Lower lobe of right lung (tissue), 2 donors: ENCODE results near the gene PLD6. TPM values are rescaled to one million over a fixed set of nuclear protein-coding genes. Genes with fewer than 3 reads are reported as not detected.
"Not testable (repeated sequence)": the region's sequence is repeated elsewhere in the genome, so short reads cannot be mapped to it uniquely, and the experiment has no call there.

Experiments
- ATAC-seq, 2 donors: fragments of 200-7000 bp; cut with Tn5 transposase; one replicate each; pipeline ENCODE4 v1.9.1; 2020 to 2022; ENCODE audit warnings: mild to moderate bottlenecking in 2 of 2, moderate library complexity in 2 of 2
- DNase-seq: peaks from one replicate; pipeline ENCODE4 v3.0.0-alpha.2; 2020
- H3K27ac ChIP-seq: fragments of 200-600 bp; one replicate; pipeline ENCODE4 v1.8.0; 2022
- H3K27me3 ChIP-seq: fragments of 200-600 bp; one replicate; pipeline ENCODE4 v1.8.0; 2022; ENCODE audit warnings: low read depth
- H3K36me3 ChIP-seq: fragments of 200-600 bp; one replicate; pipeline ENCODE4 v1.8.0; 2022; ENCODE audit warnings: mild to moderate bottlenecking
- H3K4me1 ChIP-seq: fragments of 200-600 bp; one replicate; pipeline ENCODE4 v1.8.0; 2022
- H3K4me3 ChIP-seq: fragments of 200-600 bp; one replicate; pipeline ENCODE4 v1.8.0; 2022; ENCODE audit warnings: mild to moderate bottlenecking
- H3K9me3 ChIP-seq: fragments of 200-600 bp; one replicate; pipeline ENCODE4 v1.8.0; 2022
- intact Hi-C: fragments of 100-400 bp; cut with DNase I; formaldehyde crosslinking; loops from one replicate; pipeline ENCODE4 v1.11.0; 2022
- total RNA-seq: library from RNA; stranded (reverse); fragmentation: NEBNext Ultra II Directional; extraction: Animal tissue kit (Norgen Biotek cat#: 25700); gene quantifications from one replicate; pipeline ENCODE4 v1.2.1, GENCODE V29; 2021
- TF ChIP-seq, protein P1 (sequence below): fragments of 200-600 bp; IDR thresholded peaks from one replicate; pipeline ENCODE4 v1.8.0; 2022; ENCODE audit warnings: antibody characterized with exemption, mild to moderate bottlenecking
- donor health status: DM: no; HTN: yes; CAD: no; lungs with severe emphysema.

Gene PLD6
- total RNA-seq, 1 donor from 2014 or later: 3.8 TPM

DNA sequence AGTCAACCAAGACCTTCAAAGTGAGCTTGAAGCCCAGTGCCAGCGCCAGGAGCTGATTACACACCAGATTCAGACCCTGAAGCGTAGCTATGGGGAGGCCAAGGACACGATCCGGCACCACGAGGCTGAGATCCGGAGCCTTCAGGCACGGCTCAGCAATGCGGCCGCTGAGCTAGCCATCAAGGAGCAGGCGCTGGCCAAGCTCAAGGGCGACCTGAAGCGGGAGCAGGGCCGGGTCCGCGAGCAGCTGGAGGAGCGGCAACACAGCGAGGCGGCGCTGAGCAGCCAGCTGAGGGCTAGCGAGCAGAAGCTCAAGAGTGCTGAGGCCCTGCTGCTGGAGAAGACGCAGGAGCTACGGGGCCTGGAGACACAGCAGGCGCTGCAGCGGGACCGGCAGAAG lies 42.0 kb downstream of the PLD6 start:
- ATAC-seq (no peak), DNase-seq (no peak)
- H3K9me3 ChIP-seq: no peaks in the 10 kb centered on the region
- no peaks in the 10 kb centered on the region for H3K27me3 ChIP-seq
- H3K4me1 ChIP-seq: no peaks in the 10 kb centered on the region
- no peak overlapping the region for H3K27ac ChIP-seq
- intact Hi-C loops: no loop called here
- TF ChIP-seq, protein P1, sequence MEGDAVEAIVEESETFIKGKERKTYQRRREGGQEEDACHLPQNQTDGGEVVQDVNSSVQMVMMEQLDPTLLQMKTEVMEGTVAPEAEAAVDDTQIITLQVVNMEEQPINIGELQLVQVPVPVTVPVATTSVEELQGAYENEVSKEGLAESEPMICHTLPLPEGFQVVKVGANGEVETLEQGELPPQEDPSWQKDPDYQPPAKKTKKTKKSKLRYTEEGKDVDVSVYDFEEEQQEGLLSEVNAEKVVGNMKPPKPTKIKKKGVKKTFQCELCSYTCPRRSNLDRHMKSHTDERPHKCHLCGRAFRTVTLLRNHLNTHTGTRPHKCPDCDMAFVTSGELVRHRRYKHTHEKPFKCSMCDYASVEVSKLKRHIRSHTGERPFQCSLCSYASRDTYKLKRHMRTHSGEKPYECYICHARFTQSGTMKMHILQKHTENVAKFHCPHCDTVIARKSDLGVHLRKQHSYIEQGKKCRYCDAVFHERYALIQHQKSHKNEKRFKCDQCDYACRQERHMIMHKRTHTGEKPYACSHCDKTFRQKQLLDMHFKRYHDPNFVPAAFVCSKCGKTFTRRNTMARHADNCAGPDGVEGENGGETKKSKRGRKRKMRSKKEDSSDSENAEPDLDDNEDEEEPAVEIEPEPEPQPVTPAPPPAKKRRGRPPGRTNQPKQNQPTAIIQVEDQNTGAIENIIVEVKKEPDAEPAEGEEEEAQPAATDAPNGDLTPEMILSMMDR: no peak
- no peak overlapping the region for H3K4me3 ChIP-seq
- peaks cover 100% of the 10 kb centered on the region for H3K36me3 ChIP-seq

DNA sequence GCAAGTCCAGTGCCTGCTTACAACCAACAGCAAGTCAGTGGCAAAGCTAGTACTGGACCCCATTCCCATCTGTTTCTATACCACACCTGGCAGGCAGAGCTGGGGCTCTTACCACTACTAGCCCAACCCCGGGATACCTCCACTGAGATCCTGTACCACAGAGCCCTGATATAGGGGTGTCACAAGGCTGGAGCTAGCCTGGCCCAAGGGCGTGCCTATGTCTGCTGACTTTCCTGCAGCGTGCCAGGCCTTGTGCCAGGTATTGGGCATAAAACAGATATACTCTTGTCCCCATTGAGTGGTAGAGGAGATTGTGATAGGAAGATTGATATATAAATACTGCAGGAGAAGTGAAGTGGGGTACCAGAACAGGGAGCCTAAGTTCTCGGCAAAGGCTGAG lies 44.4 kb downstream of the PLD6 start:
- peaks cover 100% of the 10 kb centered on the region for H3K36me3 ChIP-seq
- TF ChIP-seq, protein P1: no peak
- no peak for ATAC-seq
- no peaks in the 10 kb centered on the region for H3K9me3 ChIP-seq
- no peak overlapping the region for H3K27ac ChIP-seq
- no peak overlapping the region for H3K4me3 ChIP-seq
- no peaks in the 10 kb centered on the region for H3K27me3 ChIP-seq
- intact Hi-C loops: no loop called here
- no peaks in the 10 kb centered on the region for H3K4me1 ChIP-seq
- no peak for DNase-seq

DNA sequence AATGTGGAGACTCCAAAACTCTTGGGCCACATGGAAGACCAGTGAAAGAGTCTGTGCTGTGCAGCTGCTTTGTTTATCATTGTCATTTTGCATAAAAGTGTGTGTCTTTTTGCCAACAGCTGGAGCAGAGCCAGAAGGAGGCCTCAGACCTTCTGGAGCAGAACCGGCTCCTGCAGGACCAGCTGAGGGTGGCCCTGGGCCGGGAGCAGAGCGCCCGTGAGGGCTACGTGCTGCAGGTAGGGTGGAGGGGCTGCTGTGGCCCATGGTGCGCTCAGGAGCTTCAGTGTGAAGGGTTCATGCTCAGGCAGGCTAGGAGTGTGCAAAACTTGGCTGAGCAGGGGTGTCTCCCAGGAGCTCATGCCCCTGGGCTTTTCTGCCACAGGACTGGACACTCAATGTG lies 45.0 kb downstream of the PLD6 start:
- Histone ChIP-seq H3K36me3 (peaks cover 100% of the 10 kb centered on the region), H3K27ac (no peak overlapping the region), H3K9me3 (no peaks in the 10 kb centered on the region), H3K4me1 (no peaks in the 10 kb centered on the region), H3K27me3 (no peaks in the 10 kb centered on the region), H3K4me3 (no peak overlapping the region)
- no peak for DNase-seq
- intact Hi-C loops: no loop called here
- TF ChIP-seq, protein P1: no peak
- ATAC-seq: no peak

DNA sequence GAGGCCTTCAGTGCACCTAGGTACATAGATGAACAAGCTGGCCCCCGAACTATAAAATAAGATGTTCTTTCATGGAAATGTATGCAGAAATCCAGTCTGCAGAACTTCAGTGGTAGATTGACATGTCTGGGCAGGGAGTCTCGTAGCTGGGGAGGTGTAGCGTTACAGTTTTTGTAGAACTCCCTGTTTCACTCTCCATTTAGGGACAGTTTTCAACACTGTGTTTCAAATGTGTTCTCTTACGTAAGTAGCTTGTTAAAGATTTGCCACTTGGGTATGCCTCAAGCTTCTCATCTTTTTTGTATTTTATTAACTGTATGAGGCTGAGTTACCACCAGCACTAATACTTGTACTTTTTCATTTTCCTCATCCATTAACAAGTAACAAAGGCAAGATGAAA lies 46.6 kb downstream of the PLD6 start:
- ATAC-seq (no peak), DNase-seq (no peak)
- intact Hi-C loops: no loop called here
- TF ChIP-seq, protein P1: no peak
- no peak overlapping the region for H3K27ac ChIP-seq
- no peaks in the 10 kb centered on the region for H3K27me3 ChIP-seq
- no peak overlapping the region for H3K4me3 ChIP-seq
- no peaks in the 10 kb centered on the region for H3K9me3 ChIP-seq
- peaks cover 100% of the 10 kb centered on the region for H3K36me3 ChIP-seq
- no peaks in the 10 kb centered on the region for H3K4me1 ChIP-seq

DNA sequence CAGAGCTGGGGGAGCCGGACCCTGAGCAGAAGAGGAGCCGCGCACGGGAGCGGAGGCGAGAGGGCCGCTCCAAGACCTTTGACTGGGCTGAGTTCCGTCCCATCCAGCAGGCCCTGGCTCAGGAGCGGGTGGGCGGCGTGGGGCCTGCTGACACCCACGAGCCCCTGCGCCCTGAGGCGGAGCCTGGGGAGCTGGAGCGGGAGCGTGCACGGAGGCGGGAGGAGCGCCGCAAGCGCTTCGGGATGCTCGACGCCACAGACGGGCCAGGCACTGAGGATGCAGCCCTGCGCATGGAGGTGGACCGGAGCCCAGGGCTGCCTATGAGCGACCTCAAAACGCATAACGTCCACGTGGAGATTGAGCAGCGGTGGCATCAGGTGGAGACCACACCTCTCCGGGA lies 47.6 kb downstream of the PLD6 start:
- H3K4me1 ChIP-seq, H3K27me3 ChIP-seq, DNase-seq, H3K4me3 ChIP-seq, intact Hi-C loops, H3K27ac ChIP-seq, H3K9me3 ChIP-seq, ATAC-seq: not testable (repeated sequence)
- peaks cover 100% of the 10 kb centered on the region for H3K36me3 ChIP-seq

DNA sequence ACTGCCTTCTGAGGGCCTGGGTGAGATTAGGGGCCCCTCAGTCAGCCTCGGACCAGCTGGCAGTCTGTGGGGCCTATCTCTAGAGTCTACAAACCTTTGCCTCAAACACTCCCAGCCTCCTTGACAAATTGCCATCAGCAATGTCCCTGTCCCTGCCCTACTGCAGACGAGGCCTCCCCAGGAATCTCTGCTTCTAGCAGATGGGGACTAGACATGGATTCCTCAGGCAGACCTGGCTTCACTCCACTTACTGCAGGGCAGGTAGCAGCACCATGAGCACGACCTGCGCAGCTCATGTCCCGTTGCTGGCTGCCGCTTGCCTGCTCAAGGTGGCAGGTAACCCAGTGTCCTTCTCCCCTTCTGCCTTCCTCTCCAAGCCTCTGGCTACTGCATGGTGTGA lies 49.1 kb downstream of the PLD6 start:
- no peak for DNase-seq
- no peak for ATAC-seq
- TF ChIP-seq, protein P1: no peak
- Histone ChIP-seq H3K36me3 (peaks cover 100% of the 10 kb centered on the region), H3K9me3 (no peaks in the 10 kb centered on the region), H3K27me3 (no peaks in the 10 kb centered on the region), H3K4me3 (no peak overlapping the region), H3K27ac (no peak overlapping the region), H3K4me1 (peaks cover 8% of the 10 kb centered on the region)
- intact Hi-C loops: no loop called here
